ENCODE results near the gene TBC1D5.
"Not testable (repeated sequence)": the region's sequence is repeated elsewhere in the genome, so short reads cannot be mapped to it uniquely, and the experiment has no call there.

The TBC1D5 gene

DNA sequence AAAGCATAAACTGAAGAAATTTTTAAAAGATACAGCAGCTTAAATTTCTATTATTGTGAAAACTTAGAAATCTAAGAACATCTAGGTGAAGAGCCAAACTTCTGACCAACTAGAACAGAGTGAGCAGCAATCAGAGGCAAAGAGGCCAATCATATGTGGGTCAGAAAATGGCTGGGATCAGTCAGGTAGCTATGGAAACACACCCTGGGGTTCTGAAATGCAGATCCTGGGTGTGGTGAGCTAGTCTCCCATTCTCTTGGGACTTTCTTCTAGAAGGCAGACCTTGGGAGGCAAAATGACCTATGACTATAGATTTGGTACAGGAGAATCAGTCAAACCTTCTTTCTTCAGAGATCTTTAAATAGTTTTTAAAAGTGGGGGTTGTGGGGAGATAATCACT, 385.8 kb downstream of the TBC1D5 start:
- DNase-seq (ENCODE audit: low read depth in 3 of 3): no peak

- DNase-seq (ENCODE audit: low read depth in 3 of 3): no peak
These were observed 386.8 kb downstream of the TBC1D5 start for GRCh38 chr3:17355591-17355990.

- DNase-seq (ENCODE audit: low read depth in 3 of 3): no peak
These were observed 388.1 kb downstream of the TBC1D5 start for GRCh38 chr3:17354341-17354740.

- no peak for DNase-seq (ENCODE audit: low read depth in 3 of 3)
These were observed 389.8 kb downstream of the TBC1D5 start for GRCh38 chr3:17352620-17353019.

- DNase-seq (ENCODE audit: low read depth in 3 of 3): not testable (repeated sequence)
These were observed 391.2 kb downstream of the TBC1D5 start for GRCh38 chr3:17351193-17351592.

DNA sequence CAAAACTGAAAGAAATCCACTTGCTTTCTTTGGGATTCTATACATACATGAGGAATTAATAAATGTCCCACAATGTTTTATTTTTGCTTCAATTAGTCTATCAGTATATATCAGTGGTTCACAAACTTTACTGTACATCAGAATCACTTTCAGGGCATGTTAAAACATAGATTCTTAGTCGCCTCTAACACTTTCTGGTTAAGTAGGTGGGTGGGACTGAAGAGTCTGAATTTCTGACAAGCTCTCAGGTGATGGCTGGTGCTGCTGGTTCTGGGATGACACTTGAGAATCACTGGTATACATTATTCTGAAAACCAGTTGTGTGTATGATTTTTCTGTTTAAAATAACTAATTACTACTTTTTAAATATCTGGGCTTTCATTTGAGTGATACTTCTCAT, 393.3 kb downstream of the TBC1D5 start:
- no peak for DNase-seq (ENCODE audit: low read depth in 3 of 3)

DNA sequence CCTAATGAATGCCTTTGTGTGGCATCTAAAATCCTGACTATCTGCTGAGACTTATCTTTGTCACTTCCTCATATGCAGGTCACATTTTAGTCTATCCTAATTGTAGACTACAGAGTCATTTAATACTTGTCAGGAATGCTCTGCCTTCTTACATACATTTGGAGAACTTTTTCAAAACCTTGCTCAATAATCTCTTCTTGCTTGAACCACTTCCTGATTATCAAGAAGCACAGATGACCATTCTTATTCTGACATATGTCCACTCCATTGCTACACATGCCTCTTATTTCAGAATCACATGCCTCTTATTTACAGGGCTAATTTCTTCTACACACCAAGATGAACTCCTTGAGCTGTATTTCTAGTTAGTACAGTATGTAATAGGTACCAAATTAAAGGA, 400.3 kb downstream of the TBC1D5 start:
- no peak for DNase-seq (ENCODE audit: low read depth in 3 of 3)

- DNase-seq (ENCODE audit: low read depth in 3 of 3): no peak
These were observed 401.7 kb downstream of the TBC1D5 start for GRCh38 chr3:17340693-17341092.

- DNase-seq (ENCODE audit: low read depth in 3 of 3): no peak
These were observed 402.2 kb downstream of the TBC1D5 start for GRCh38 chr3:17340261-17340660.

DNA sequence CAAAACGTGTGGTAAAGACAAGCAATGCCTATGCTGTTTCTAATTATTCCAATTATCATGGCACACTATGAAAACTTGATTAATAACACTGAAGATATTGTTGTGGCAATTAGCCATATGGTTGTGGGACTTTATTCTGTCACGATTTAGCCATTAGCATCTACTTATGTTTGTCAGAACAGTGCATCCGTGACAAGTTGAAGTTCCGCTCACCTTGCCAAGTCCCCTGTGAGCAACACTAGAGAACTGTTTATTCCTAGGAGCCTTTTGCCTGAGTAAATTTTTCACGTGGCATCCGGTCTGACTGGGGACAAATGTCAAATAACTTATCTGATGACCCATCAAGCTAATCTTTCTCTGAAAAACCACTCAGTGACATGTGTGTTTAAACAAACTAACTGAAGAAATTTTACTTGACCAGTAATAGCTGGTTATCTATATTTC, 403.3 kb downstream of the TBC1D5 start:
- no peak for DNase-seq (ENCODE audit: low read depth in 3 of 3)

GRCh38 chr3:17336291-17336690, 406.1 kb downstream of the TBC1D5 start:
- DNase-seq (ENCODE audit: low read depth in 3 of 3): no peak

DNA sequence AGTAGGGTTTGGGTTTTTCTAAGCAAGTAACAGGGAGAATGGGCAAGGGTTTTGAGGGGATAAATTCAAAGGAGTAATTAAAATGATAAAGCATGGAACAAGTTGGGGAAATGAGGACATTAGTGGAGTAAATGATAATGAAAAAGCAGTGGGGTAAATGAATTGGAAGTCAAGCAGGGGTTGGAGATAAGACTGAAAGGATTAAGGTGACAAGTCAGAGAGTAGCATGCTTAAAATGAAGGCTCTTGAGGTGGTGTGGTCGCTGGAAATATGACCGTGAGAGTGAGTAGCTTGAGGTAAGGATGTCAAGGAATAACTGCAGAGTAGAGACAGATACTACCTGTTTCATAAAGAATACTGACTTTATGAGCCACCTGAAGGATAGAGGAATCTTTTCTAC, 408.5 kb downstream of the TBC1D5 start:
- no peak for DNase-seq (ENCODE audit: low read depth in 3 of 3)

DNA sequence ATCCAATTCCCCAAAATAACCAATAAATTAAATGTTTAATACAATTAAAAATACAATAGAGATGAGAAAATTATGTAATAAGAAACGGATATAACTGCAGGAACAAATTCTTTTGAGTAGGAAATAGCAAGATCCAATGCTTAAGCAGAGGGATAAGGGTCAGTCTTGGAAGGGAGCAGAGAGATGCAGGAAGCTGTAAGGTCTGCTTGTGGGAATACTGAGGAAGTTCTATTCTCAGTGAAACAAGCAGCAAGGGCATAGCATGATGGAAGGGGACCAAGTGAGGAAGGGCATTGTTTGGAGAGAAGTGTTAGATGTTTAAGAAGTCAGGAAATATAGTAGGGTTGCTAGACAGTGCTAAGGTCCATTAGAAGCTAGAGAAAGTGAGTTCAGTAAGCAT, 409.0 kb downstream of the TBC1D5 start:
- no peak for DNase-seq (ENCODE audit: low read depth in 3 of 3)

DNA sequence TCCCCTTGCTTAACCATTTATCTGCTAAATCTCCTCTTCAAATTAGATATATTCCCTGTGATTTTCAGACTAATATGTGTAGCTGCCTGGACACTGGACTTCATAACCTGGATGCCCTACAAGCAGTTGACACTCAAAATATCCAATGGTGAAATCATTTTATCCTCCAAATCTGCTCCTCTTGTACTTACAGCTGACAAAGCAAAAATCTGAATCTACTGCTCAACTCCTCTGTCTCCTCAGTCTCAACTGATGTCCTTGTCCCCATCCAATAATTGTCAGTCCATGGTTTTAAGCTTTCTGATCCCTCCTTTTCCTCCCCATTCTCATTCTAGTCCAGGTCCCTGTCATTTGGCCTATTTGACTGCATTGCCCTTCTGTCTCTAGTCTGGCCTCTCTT, 411.8 kb downstream of the TBC1D5 start:
- DNase-seq (ENCODE audit: low read depth in 3 of 3): no peak

GRCh38 chr3:17329927-17330326, 412.5 kb downstream of the TBC1D5 start:
- no peak for DNase-seq (ENCODE audit: low read depth in 3 of 3)

- no peak for DNase-seq (ENCODE audit: low read depth in 3 of 3)
These were observed 420.2 kb downstream of the TBC1D5 start for GRCh38 chr3:17322106-17322793.

DNA sequence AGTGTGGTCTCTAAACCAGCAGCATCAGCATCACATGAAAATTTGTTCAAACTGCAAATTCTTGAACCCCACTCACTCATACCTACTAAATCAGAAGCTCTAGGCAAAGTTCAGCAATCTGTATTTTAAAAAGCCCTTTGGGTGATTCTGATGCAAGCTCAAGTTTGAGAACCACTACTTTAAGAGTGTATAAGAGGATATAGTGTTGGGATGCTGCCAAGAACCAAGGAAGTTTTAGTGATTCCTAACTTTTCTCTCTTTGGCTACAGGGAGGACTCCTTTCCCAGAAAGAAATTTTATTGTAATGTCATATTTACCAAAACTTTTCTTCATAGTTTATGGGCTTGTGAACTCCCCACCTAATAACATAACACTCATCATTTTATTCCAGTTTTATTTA, 422.2 kb downstream of the TBC1D5 start:
- no peak for DNase-seq (ENCODE audit: low read depth in 3 of 3)

- no peak for DNase-seq (ENCODE audit: low read depth in 3 of 3)
These were observed 426.5 kb downstream of the TBC1D5 start for GRCh38 chr3:17315897-17316296.

GRCh38 chr3:17314171-17314570, 428.3 kb downstream of the TBC1D5 start:
- DNase-seq (ENCODE audit: low read depth in 3 of 3): no peak

DNA sequence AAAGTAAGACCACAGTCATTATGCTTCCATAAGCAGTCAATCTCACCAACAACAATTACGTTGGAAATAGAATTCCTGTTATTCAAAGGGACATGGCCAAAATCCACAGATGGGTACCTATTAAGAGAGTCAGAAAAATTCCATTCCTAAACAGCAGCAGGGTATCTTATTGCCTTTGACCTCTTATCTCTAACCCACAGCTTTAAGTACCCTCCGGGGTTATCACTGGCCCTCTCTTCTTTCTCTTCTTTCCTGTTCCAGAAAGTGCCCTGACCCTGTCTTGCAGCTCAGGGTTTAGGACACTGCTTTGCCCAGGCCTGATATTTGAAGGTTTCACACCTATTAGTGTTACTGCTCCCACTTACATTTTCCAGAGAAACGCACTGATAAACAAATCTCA, 428.7 kb downstream of the TBC1D5 start:
- DNase-seq (ENCODE audit: low read depth in 3 of 3): no peak

DNA sequence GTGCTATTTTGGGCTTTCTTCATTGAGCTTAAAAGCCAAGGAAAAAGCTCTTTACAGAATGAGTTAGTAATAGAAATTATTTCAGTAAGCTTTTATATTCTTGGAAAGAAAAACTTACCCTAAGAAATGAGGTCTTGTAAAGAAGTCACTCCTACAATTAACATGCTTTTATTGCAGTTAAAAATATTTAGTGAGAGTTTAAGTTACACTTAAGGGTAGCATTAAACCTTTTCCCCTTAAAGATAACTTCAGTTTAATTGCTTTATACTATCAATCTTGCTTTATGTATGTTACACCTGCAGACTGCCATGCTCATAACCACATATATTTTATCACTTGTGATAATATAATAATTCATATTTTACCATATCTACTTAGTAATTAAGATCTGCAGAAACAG, 431.4 kb downstream of the TBC1D5 start:
- no peak for DNase-seq (ENCODE audit: low read depth in 3 of 3)

GRCh38 chr3:17307887-17308286, 434.5 kb downstream of the TBC1D5 start:
- no peak for DNase-seq (ENCODE audit: low read depth in 3 of 3)

DNA sequence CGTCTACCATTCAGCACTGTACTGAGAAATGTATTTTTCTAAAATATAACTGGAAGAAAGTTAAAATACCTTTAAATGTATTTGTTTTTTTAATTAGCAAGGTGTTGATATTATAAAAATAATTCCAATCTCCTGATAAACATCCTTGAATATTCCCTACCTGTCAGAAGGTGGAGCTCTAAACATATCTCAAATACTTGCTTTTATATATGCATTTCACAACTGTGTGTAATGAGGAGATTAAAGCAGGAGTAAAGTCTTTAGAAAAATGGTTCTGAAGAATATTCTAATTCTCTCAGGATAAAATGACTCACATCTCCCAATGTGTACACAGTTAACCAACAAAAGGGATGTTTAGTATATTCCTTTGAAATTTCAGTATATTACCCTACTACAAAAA, 434.9 kb downstream of the TBC1D5 start:
- DNase-seq (ENCODE audit: low read depth in 3 of 3): no peak

DNA sequence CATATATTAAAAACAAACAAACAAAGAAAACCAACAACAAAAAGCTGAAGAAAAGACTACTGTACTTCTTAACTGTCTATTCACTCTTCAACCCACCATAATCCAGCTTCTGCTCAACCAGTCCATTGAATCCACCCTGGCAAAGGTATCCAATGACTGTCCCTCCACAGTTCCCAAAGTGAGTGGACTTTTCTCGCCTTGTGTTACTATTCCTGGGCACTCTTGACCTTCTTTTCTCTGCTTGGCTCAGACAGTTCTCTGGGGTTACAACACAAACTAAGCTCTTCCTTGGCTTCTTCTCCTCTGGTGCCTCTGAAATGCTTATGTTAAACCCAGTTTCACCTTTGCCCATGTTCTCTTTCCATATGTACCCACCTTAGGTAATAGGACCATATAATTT, 437.5 kb downstream of the TBC1D5 start:
- no peak for DNase-seq (ENCODE audit: low read depth in 3 of 3)
